OCI-LY7 (cell line): ENCODE results near the gene GLCCI1. TPM values are rescaled to one million over a fixed set of nuclear protein-coding genes. Genes with fewer than 3 reads are reported as not detected.
A peak's percentile ranks its signal among the peaks of the same experiment; 100 is the strongest.

Source experiments
- BruUV-seq: library from RNA; stranded (reverse); fragments of 400-500 nt; replicated peaks from 2 replicates; lab custom pipeline; 2021; lab: Mats Ljungman, UMichigan
- CTCF ChIA-PET: fragments of 300-600 bp; sonication (Branson Sonifier 250); formaldehyde crosslinking; loops from one replicate; lab custom pipeline; 2022; ENCODE audit warnings: antibody characterized with exemption; ENCODE audit not compliant: unreplicated experiment; lab: Charles Lee
- POLR2A ChIA-PET: fragments of 300-600 bp; sonication (Branson Sonifier 250); formaldehyde crosslinking; loops from one replicate; lab custom pipeline; 2022; ENCODE audit warnings: antibody characterized with exemption; lab: Charles Lee
- DNase-seq: peaks from one replicate; pipeline ENCODE4 v3.0.0-alpha.2; 2015; ENCODE audit warnings: low spot score
- H2AFZ ChIP-seq: fragments of 200-600 bp; sonication (generic), shearing (Covaris generic); 2 replicates; pipeline ENCODE4 v1.6.1; 2014; ENCODE audit warnings: mild to moderate bottlenecking, antibody characterized with exemption, low read length, moderate library complexity
- H3K27ac ChIP-seq: fragments of 200-600 bp; sonication (generic); 2 replicates; pipeline ENCODE4 v1.5.1; 2014; ENCODE audit warnings: mixed run types, low read depth, mild to moderate bottlenecking, moderate library complexity, low read length, inconsistent platforms; ENCODE audit not compliant: poor library complexity, severe bottlenecking
- H3K36me3 ChIP-seq: fragments of 200-600 bp; sonication (generic); 2 replicates; pipeline ENCODE4 v1.6.1; 2014; ENCODE audit warnings: mild to moderate bottlenecking, antibody characterized with exemption, low read length, moderate library complexity, mixed read lengths; ENCODE audit not compliant: insufficient read depth
- H3K4me1 ChIP-seq: fragments of 200-600 bp; sonication (generic); 2 replicates; pipeline ENCODE4 v1.5.1; 2014; ENCODE audit warnings: mild to moderate bottlenecking, low read length; ENCODE audit not compliant: insufficient read depth, poor library complexity, severe bottlenecking
- H3K4me2 ChIP-seq: fragments of 200-600 bp; sonication (generic); 2 replicates; pipeline ENCODE4 v1.6.1; 2014; ENCODE audit warnings: mild to moderate bottlenecking, low read length
- H3K4me3 ChIP-seq: fragments of 200-600 bp; sonication (generic); 2 replicates; pipeline ENCODE4 v1.5.1; 2014; ENCODE audit warnings: mild to moderate bottlenecking, low read depth, low read length; ENCODE audit not compliant: poor library complexity, severe bottlenecking
- H3K79me2 ChIP-seq: fragments of 200-600 bp; sonication (generic); 2 replicates; pipeline ENCODE4 v1.6.1; 2016; ENCODE audit warnings: low read depth, mild to moderate bottlenecking, low read length, moderate library complexity, mixed read lengths; ENCODE audit not compliant: insufficient read depth
- H3K9me2 ChIP-seq: fragments of 200-600 bp; sonication (generic); 2 replicates; pipeline ENCODE4 v1.6.1; 2016; ENCODE audit warnings: mild to moderate bottlenecking, low read length, mixed read lengths; ENCODE audit not compliant: insufficient read depth
- H3K9me3 ChIP-seq: fragments of 200-600 bp; sonication (generic); 2 replicates; pipeline ENCODE4 v1.6.1; 2014; ENCODE audit warnings: mild to moderate bottlenecking, mixed run types, low read length, mixed read lengths
- H4K20me1 ChIP-seq: fragments of 200-600 bp; sonication (generic); 2 replicates; pipeline ENCODE4 v1.6.1; 2014; ENCODE audit warnings: mild to moderate bottlenecking, antibody characterized with exemption, low read length, moderate library complexity, mixed read lengths; ENCODE audit not compliant: insufficient read depth
- EZH2phosphoT487 ChIP-seq: fragments of 200-600 bp; sonication (generic); IDR thresholded peaks from 2 replicates; pipeline ENCODE4 v1.6.1; 2018; ENCODE audit warnings: low read depth, borderline replicate concordance, mild to moderate bottlenecking, mixed run types, antibody characterized with exemption, low read length, moderate library complexity, mixed read lengths
- intact Hi-C: fragments of 100-400 bp; cut with micrococcal nuclease; formaldehyde crosslinking; loops from one replicate; pipeline ENCODE4 v1.10.0; 2022; ENCODE audit not compliant: unreplicated experiment
- total RNA-seq, 2 experiments: library from RNA; depleted of rRNA in 1 of 2; stranded (reverse); fragments of >200 nt in 1 of 2; shearing (Covaris generic) in 1 of 2; gene quantifications; 2 replicates each; pipeline ENCODE4 v1.2.3, GENCODE V29; 2014 to 2022
- TF ChIP-seq, protein P1 (sequence below): fragments of 200-600 bp; sonication (generic); conservative IDR thresholded peaks from 2 replicates; pipeline ENCODE4 v1.5.1; 2014; ENCODE audit warnings: mild to moderate bottlenecking, antibody characterized with exemption, low read length, moderate library complexity, mixed read lengths

GLCCI1 gene
- total RNA-seq, 2 experiments from 2014 or later, result 21.3 to 85.6 TPM

DNA sequence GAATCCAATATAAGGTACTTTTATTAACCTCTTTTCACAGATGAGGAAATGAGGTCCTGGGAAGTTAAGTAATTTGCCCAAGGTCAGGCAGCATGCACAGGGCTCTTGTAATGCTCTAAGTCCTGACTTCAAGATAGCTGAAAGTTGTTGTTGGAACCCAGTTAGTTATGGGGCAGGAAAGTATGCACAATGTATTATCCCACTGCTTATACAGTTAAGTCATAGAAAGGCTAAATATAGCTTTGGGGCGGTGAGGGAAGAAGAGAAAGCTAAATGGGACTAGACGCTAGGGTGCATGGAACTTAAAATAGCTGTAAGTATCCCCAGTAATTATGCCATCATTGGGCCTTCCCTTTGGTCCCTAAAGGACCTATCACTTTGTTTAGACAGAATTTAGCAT is 9.2 kb downstream of the GLCCI1 start:
- no peak overlapping the region for H2AFZ ChIP-seq
- intact Hi-C loops, result no loop called here
- BruUV-seq, result no TSS peak
- no peak overlapping the region for H3K4me3 ChIP-seq
- no peak overlapping the region for H3K27ac ChIP-seq
- H3K4me2 ChIP-seq, result peak overlapping the region; percentile 21; the same call in 1 of the 2 replicates
- H3K4me1 ChIP-seq, result peaks cover 38% of the 10 kb centered on the region
- ChIA-PET CTCF (no interaction called here), POLR2A (interaction anchor here (0.7 to 4.9 kb wide), 6 partner anchors 10 to 34 kb away, joined by 3 to 26 read pairs (median 4); partner anchors contain the start of gene GLCCI1)
- TF ChIP-seq EZH2phosphoT487, result no peak
- TF ChIP-seq, protein P1, sequence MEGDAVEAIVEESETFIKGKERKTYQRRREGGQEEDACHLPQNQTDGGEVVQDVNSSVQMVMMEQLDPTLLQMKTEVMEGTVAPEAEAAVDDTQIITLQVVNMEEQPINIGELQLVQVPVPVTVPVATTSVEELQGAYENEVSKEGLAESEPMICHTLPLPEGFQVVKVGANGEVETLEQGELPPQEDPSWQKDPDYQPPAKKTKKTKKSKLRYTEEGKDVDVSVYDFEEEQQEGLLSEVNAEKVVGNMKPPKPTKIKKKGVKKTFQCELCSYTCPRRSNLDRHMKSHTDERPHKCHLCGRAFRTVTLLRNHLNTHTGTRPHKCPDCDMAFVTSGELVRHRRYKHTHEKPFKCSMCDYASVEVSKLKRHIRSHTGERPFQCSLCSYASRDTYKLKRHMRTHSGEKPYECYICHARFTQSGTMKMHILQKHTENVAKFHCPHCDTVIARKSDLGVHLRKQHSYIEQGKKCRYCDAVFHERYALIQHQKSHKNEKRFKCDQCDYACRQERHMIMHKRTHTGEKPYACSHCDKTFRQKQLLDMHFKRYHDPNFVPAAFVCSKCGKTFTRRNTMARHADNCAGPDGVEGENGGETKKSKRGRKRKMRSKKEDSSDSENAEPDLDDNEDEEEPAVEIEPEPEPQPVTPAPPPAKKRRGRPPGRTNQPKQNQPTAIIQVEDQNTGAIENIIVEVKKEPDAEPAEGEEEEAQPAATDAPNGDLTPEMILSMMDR, result no peak
- H3K9me3 ChIP-seq, result 0 out of 2 replicates have a peak, but pooled peaks cover 5% of the 10 kb centered on the region
- H3K9me2 ChIP-seq, result no peaks in the 10 kb centered on the region
- peaks cover 100% of the 10 kb centered on the region for H3K79me2 ChIP-seq
- H3K36me3 ChIP-seq, result peaks cover 25% of the 10 kb centered on the region
- peak; percentile 9 for DNase-seq
- peaks cover 30% of the 10 kb centered on the region; the same call in 1 of the 2 replicates for H4K20me1 ChIP-seq

DNA sequence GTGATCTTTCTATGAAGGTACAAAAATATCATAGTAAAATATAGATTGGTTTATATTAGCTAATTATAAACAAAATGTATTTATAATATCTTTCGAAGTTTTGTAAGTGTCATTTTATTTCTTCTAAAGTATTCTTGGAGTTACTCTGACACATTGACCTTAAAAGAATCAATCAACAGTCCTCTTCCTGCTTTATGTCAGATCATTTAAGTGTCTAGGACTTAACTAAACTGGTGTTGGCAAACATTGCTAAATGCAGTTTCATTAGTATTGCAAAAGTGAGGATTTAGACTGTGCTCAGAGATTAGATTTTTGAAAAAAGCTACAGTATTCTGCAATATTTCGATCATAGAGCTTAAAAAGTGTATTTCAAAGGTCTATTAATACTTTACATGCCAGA is 10.3 kb downstream of the GLCCI1 start:
- TF ChIP-seq, protein P1, result no peak
- TF ChIP-seq EZH2phosphoT487, result no peak
- no TSS peak for BruUV-seq
- Histone ChIP-seq H3K9me3 (0 out of 2 replicates have a peak, but pooled peaks cover 5% of the 10 kb centered on the region), H3K27ac (no peak overlapping the region), H3K4me1 (peaks cover 28% of the 10 kb centered on the region), H3K36me3 (peaks cover 25% of the 10 kb centered on the region), H4K20me1 (peaks cover 30% of the 10 kb centered on the region), H3K4me2 (no peak overlapping the region), H3K4me3 (no peak overlapping the region), H3K79me2 (peaks cover 100% of the 10 kb centered on the region), H3K9me2 (no peaks in the 10 kb centered on the region), H2AFZ (no peak overlapping the region)
- intact Hi-C loops, result no loop called here
- CTCF ChIA-PET, result no interaction called here
- POLR2A ChIA-PET, result interaction anchor here (0.6 to 4.9 kb wide), 6 partner anchors 11 to 335 kb away, joined by 4 to 26 read pairs (median 5); no protein-coding TSS in a partner anchor
- no peak for DNase-seq

DNA sequence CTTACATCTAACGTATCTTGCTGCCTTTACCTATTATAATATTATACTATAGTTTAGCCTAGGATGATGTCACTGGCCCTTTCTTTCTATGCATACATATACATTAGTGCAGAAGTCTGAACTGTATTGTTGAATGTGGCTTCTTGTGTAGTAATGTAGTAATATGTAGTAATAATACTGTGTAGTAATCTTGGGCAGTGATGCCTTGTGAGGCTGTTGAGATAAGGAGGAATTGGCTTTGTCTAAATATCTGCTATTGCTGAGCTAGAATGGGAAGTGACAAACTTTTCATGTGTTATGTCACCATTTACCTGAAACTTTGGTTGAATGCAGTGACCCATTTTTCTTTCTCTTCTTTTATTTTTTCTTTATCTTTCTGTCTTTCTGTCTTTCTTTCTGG is 11.0 kb downstream of the GLCCI1 start:
- Histone ChIP-seq H4K20me1 (peaks cover 37% of the 10 kb centered on the region), H3K4me2 (no peak overlapping the region), H3K4me1 (peaks cover 21% of the 10 kb centered on the region), H2AFZ (no peak overlapping the region), H3K36me3 (peaks cover 25% of the 10 kb centered on the region), H3K9me2 (no peaks in the 10 kb centered on the region), H3K27ac (no peak overlapping the region), H3K4me3 (no peak overlapping the region), H3K79me2 (peaks cover 100% of the 10 kb centered on the region), H3K9me3 (0 out of 2 replicates have a peak, but pooled peaks cover 5% of the 10 kb centered on the region)
- ChIA-PET POLR2A (interaction anchor here (0.6 to 4.9 kb wide), 8 partner anchors 9 to 335 kb away, joined by 3 to 26 read pairs (median 4); no protein-coding TSS in a partner anchor), CTCF (no interaction called here)
- BruUV-seq, result no TSS peak
- no peak for DNase-seq
- TF ChIP-seq, protein P1, result no peak
- no peak for TF ChIP-seq EZH2phosphoT487
- intact Hi-C loops, result no loop called here
